T-helper 2 cell treated with Interferon-gamma antibody and Interleukin-4, amounts not matched to agents 5 μg/mL and 100 μg/mL, for 36 hours (primary cell): ENCODE results near the gene COL4A1.

ENCODE experiments used
- DNase-seq: peaks from one replicate; pipeline ENCODE4 v3.0.0; 2021; ENCODE audit warnings: low spot score
- H3K27ac Mint-ChIP-seq: one replicate; pipeline ENCODE4 v1.8.0; 2021; ENCODE audit warnings: mild to moderate bottlenecking, mixed read lengths
- H3K27me3 Mint-ChIP-seq: one replicate; pipeline ENCODE4 v1.8.0; 2021; ENCODE audit warnings: low read depth, mixed read lengths
- H3K36me3 Mint-ChIP-seq: one replicate; pipeline ENCODE4 v1.8.0; 2021; ENCODE audit warnings: low read depth, mixed read lengths
- H3K4me1 Mint-ChIP-seq: one replicate; pipeline ENCODE4 v1.8.0; 2021; ENCODE audit warnings: low read depth, mixed read lengths
- H3K4me3 Mint-ChIP-seq: one replicate; pipeline ENCODE4 v1.8.0; 2022; ENCODE audit warnings: mild to moderate bottlenecking, moderate library complexity, mixed read lengths
- H3K9me3 Mint-ChIP-seq: one replicate; pipeline ENCODE4 v1.8.0; 2021; ENCODE audit warnings: mixed read lengths

Gene COL4A1

GRCh38 chr13:110280985-110281688 is 25.8 kb downstream of the COL4A1 start:
- no peaks in the 10 kb centered on the region for H3K4me1 Mint-ChIP-seq

DNA sequence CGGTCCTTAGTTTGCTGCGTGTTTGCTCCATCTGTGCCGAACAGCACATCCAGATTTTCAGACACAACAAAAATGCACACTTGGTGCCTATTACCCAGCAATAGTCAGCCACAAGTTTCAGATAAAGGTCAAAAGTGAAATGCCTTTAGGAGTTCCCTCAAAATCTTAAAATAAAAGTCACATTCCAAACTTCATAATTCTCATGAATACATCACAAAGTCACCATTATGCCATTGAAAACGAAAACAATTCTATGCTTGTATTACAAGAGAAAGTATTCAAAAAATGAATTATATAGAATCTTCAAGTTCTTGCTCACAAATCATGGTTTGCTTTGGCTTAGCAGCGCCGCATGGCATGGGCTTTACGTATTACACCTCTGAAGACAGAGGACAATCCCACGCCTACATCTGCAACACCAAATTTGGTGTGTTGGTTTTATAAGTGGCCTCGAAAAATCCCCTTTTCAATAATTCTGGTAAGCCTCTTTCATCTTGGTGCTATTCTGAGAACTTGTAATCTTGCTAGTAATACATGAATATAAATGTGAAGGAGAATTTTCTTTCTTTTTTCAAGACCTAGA is 26.6 kb downstream of the COL4A1 start:
- H3K36me3 Mint-ChIP-seq = no peaks in the 10 kb centered on the region
- no peak for DNase-seq
- H3K4me1 Mint-ChIP-seq = no peaks in the 10 kb centered on the region
- H3K9me3 Mint-ChIP-seq = no peaks in the 10 kb centered on the region
- no peak overlapping the region for H3K4me3 Mint-ChIP-seq
- H3K27ac Mint-ChIP-seq = no peak overlapping the region
- H3K27me3 Mint-ChIP-seq = peaks cover 7% of the 10 kb centered on the region

More at GRCh38 chr13:110280985-110281688, 25.8 kb downstream of the COL4A1 start:
- Mint-ChIP-seq H3K27me3 (peaks cover 7% of the 10 kb centered on the region), H3K4me3 (no peak overlapping the region), H3K9me3 (no peaks in the 10 kb centered on the region), H3K36me3 (no peaks in the 10 kb centered on the region), H3K27ac (no peak overlapping the region)
- no peak for DNase-seq

DNA sequence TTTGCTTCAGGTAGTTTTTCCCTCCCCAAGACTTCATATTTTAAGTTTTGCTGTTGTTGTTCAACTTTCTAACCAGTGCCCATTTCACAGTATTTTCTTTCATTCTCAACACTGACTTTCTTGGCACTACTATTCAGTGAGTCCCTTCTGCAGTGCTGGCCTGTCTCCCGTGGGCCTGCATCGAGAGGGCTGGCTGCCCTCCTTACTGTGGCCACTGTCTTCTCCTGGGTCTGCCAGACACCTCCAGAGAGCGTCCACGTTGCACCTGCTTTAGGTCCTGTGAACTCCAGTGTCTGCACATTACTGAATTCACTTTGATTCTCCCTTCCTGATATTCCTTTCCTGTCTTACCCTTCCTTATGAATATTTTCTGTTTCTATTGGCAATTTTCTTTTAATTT is 27.3 kb downstream of the COL4A1 start:
- no peak for DNase-seq
- Mint-ChIP-seq H3K9me3 (no peaks in the 10 kb centered on the region), H3K4me3 (no peak overlapping the region), H3K4me1 (no peaks in the 10 kb centered on the region), H3K27me3 (peaks cover 10% of the 10 kb centered on the region), H3K27ac (no peak overlapping the region), H3K36me3 (no peaks in the 10 kb centered on the region)

GRCh38 chr13:110278859-110279258 is 28.1 kb downstream of the COL4A1 start:
- H3K4me1 Mint-ChIP-seq = no peaks in the 10 kb centered on the region
- no peak overlapping the region for H3K4me3 Mint-ChIP-seq
- peaks cover 10% of the 10 kb centered on the region for H3K27me3 Mint-ChIP-seq
- H3K27ac Mint-ChIP-seq = no peak overlapping the region
- H3K9me3 Mint-ChIP-seq = no peaks in the 10 kb centered on the region
- no peaks in the 10 kb centered on the region for H3K36me3 Mint-ChIP-seq
- no peak for DNase-seq

DNA sequence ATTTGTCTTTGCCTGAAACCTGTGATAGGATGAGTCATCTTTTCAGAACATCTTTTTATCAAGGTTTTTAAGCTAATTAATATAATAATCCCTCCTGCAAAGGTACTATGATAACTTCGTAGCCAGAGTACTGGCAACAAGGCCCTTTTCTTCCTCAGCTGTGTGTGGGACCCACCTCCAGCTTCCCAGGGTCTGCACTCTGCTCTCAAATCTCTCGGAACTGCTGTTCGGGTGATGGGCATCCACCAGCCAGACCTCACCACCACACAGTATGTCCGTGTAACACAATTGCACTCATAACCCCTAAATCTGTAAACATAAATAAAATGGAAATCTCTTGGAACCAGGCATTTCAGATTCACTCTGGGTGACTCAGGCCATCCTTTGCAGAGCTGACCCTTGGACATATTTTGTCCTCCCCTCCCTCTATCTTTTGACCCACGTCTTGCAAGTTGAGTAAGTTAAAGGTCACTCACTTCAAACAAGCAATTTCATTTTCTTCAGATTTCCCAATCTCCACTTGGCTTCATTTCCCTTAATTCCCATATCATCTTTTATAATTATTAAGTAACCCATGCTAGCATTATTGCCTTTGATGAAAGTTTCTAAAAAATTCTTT is 29.5 kb downstream of the COL4A1 start:
- Mint-ChIP-seq H3K4me1 (no peaks in the 10 kb centered on the region), H3K4me3 (no peak overlapping the region), H3K36me3 (no peaks in the 10 kb centered on the region), H3K9me3 (no peaks in the 10 kb centered on the region), H3K27ac (no peak overlapping the region), H3K27me3 (peaks cover 13% of the 10 kb centered on the region)
- no peak for DNase-seq

DNA sequence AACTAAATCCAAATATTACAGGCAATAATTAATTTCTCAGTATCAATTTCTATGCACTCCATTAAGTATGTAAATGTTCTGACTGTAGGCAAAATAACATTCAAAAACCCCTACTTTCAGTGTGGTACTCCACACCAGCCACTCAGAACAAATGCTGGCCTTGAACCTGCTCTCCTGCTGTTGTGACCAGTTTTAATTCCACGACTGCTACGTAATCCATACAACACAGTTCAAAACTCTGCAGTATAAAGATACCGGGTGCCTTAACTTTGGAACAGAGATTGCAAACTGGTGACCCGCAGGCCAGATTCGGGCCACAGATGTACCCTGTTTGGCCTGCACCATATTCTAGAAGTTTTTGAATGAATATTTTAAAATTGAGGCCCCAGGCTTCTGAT is 30.4 kb downstream of the COL4A1 start:
- DNase-seq = no peak
- peaks cover 17% of the 10 kb centered on the region for H3K27me3 Mint-ChIP-seq
- no peaks in the 10 kb centered on the region for H3K36me3 Mint-ChIP-seq
- H3K4me3 Mint-ChIP-seq = no peak overlapping the region
- H3K9me3 Mint-ChIP-seq = no peaks in the 10 kb centered on the region
- H3K4me1 Mint-ChIP-seq = no peaks in the 10 kb centered on the region
- no peak overlapping the region for H3K27ac Mint-ChIP-seq

- DNase-seq = no peak
- H3K27me3 Mint-ChIP-seq = peaks cover 17% of the 10 kb centered on the region
- H3K4me3 Mint-ChIP-seq = no peak overlapping the region
- no peaks in the 10 kb centered on the region for H3K36me3 Mint-ChIP-seq
- no peaks in the 10 kb centered on the region for H3K4me1 Mint-ChIP-seq
- H3K27ac Mint-ChIP-seq = no peak overlapping the region
- no peaks in the 10 kb centered on the region for H3K9me3 Mint-ChIP-seq
Measured at GRCh38 chr13:110275931-110276552, 30.9 kb downstream of the COL4A1 start.

DNA sequence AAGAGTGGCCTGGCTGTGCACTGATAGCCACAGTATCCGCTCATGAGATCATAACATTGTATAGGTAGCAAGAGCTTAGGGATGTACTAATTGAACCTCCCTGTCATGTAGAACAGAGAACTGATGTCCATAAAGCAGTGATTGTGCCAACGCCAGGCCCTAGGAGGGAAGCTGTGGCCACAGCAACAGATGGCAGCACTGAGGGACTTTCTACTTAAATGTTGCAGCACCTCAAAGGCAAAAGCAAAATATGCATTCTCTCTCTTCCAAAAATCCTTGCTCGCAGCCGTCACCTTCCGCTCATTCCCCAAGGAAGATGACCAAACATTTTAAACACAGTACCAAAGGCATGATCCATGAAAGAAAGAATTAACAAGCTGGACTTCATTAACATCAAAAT is 32.3 kb downstream of the COL4A1 start:
- no peak for DNase-seq

DNA sequence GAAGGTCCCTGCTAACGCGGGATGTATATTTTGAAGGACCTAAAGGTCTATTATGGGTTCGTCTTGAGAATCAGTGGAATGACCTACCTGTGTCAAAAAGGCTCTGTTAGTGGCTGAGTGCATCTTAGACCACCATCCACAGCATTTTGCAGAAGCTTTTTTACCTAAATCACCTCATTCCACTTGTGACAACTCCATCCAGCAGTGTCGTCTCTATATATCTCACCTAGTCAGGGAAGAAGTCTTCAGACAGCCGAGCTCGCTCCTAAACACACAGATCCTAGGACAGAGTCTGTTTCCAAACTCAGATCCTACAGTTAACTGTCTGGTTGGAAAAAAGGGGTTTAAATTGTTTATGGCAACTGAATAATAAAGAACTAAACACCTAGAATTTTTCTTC is 33.7 kb downstream of the COL4A1 start:
- H3K4me1 Mint-ChIP-seq = no peaks in the 10 kb centered on the region
- H3K36me3 Mint-ChIP-seq = no peaks in the 10 kb centered on the region
- H3K27me3 Mint-ChIP-seq = peaks cover 10% of the 10 kb centered on the region
- no peaks in the 10 kb centered on the region for H3K9me3 Mint-ChIP-seq
- no peak overlapping the region for H3K27ac Mint-ChIP-seq
- no peak overlapping the region for H3K4me3 Mint-ChIP-seq
- DNase-seq = no peak

More for the DNA sequence above, 32.3 kb downstream of the COL4A1 start:
- Mint-ChIP-seq H3K27ac (no peak overlapping the region), H3K36me3 (no peaks in the 10 kb centered on the region), H3K9me3 (no peaks in the 10 kb centered on the region), H3K4me1 (no peaks in the 10 kb centered on the region), H3K27me3 (peaks cover 13% of the 10 kb centered on the region), H3K4me3 (no peak overlapping the region)

DNA sequence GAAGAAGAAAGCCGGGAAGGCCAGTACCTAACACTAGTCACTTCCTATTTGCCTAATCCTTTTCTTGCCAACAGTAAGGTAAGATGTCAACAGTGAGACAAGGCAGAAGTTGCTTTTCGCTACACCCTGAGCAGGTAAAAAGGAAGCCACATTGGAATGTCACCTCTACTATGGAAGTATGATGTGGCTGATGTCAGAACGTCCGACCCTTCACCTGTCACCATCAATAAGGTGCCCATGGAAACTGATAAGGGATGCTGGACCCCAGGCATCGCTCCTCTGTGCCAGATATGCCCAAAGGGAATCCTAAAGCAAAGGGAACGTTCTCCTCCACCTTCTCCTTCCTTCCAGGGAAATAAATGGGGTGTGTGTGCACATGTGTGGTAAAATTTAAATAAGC is 34.3 kb downstream of the COL4A1 start:
- DNase-seq = no peak
- H3K4me3 Mint-ChIP-seq = no peak overlapping the region
- H3K27ac Mint-ChIP-seq = no peak overlapping the region
- no peaks in the 10 kb centered on the region for H3K9me3 Mint-ChIP-seq
- H3K36me3 Mint-ChIP-seq = no peaks in the 10 kb centered on the region
- peaks cover 13% of the 10 kb centered on the region for H3K27me3 Mint-ChIP-seq
- no peaks in the 10 kb centered on the region for H3K4me1 Mint-ChIP-seq

GRCh38 chr13:110272227-110272626 is 34.7 kb downstream of the COL4A1 start:
- H3K4me1 Mint-ChIP-seq = no peaks in the 10 kb centered on the region
- no peak for DNase-seq
- H3K9me3 Mint-ChIP-seq = no peaks in the 10 kb centered on the region
- no peaks in the 10 kb centered on the region for H3K36me3 Mint-ChIP-seq
- H3K27me3 Mint-ChIP-seq = peaks cover 13% of the 10 kb centered on the region
- no peak overlapping the region for H3K4me3 Mint-ChIP-seq
- H3K27ac Mint-ChIP-seq = no peak overlapping the region

- H3K9me3 Mint-ChIP-seq = no peaks in the 10 kb centered on the region
- H3K4me1 Mint-ChIP-seq = no peaks in the 10 kb centered on the region
- no peak overlapping the region for H3K27ac Mint-ChIP-seq
- H3K27me3 Mint-ChIP-seq = peaks cover 13% of the 10 kb centered on the region
- no peaks in the 10 kb centered on the region for H3K36me3 Mint-ChIP-seq
- no peak for DNase-seq
- H3K4me3 Mint-ChIP-seq = no peak overlapping the region
Measured at GRCh38 chr13:110271313-110271712, 35.6 kb downstream of the COL4A1 start.

GRCh38 chr13:110270507-110270906 is 36.5 kb downstream of the COL4A1 start:
- DNase-seq = no peak
- H3K27ac Mint-ChIP-seq = no peak overlapping the region
- no peak overlapping the region for H3K4me3 Mint-ChIP-seq
- H3K36me3 Mint-ChIP-seq = no peaks in the 10 kb centered on the region
- peaks cover 13% of the 10 kb centered on the region for H3K27me3 Mint-ChIP-seq
- no peaks in the 10 kb centered on the region for H3K4me1 Mint-ChIP-seq
- no peaks in the 10 kb centered on the region for H3K9me3 Mint-ChIP-seq

DNA sequence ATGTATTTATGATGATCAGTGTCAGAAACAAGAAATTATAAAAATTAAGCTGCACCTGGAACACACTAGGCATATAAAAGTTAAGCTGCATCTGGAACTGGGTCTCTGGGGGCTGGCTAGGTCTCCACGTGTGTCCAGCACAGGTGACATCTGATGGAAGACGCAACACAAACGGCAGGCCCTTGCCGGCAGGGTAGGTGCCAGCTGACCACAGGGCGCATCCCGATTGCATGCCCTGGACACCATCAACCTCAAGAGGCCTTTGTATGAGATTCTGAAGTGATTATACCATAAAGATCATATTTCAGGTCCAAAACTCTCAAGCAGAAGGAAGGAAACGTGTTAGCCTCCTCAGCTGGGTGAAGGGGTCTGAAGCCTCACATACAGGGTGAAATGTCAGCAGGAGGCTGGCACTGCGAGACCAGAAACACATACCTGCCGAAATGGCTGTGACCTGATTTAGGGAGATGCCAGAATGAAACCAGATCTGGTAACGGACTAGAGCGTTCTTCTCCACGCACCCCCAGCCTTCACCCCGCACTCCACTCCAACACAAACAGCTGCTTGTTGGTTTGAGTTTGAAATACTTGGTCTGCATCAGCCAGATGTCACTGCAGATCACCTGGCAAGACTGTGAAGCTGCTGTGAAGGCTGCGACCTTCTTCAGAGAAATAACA is 37.3 kb downstream of the COL4A1 start:
- Mint-ChIP-seq H3K27ac (no peak overlapping the region), H3K4me1 (no peaks in the 10 kb centered on the region), H3K27me3 (peaks cover 14% of the 10 kb centered on the region), H3K36me3 (no peaks in the 10 kb centered on the region), H3K4me3 (no peak overlapping the region), H3K9me3 (no peaks in the 10 kb centered on the region)
- no peak for DNase-seq
